Choroid plexus epithelial cell (primary cell): ENCODE results near the gene AKT3.

Experiments used
- DNase-seq: peaks from one replicate; pipeline ENCODE4 v3.0.0-alpha.2; 2010; ENCODE audit warnings: low read depth
- H3K4me3 ChIP-seq: 2 replicates; pipeline ENCODE4 v1.5.1; 2011; ENCODE audit warnings: low read depth, mild to moderate bottlenecking, control low read depth, low read length, moderate library complexity
- TF ChIP-seq, protein P1 (sequence below): conservative IDR thresholded peaks from 2 replicates; pipeline ENCODE4 v1.5.1; 2011; ENCODE audit warnings: low read depth, mild to moderate bottlenecking, control low read depth, inconsistent platforms, low read length, moderate library complexity

AKT3 gene

GRCh38 chr1:243514927-243515326, 335.1 kb downstream of the AKT3 start:
- TF ChIP-seq, protein P1, sequence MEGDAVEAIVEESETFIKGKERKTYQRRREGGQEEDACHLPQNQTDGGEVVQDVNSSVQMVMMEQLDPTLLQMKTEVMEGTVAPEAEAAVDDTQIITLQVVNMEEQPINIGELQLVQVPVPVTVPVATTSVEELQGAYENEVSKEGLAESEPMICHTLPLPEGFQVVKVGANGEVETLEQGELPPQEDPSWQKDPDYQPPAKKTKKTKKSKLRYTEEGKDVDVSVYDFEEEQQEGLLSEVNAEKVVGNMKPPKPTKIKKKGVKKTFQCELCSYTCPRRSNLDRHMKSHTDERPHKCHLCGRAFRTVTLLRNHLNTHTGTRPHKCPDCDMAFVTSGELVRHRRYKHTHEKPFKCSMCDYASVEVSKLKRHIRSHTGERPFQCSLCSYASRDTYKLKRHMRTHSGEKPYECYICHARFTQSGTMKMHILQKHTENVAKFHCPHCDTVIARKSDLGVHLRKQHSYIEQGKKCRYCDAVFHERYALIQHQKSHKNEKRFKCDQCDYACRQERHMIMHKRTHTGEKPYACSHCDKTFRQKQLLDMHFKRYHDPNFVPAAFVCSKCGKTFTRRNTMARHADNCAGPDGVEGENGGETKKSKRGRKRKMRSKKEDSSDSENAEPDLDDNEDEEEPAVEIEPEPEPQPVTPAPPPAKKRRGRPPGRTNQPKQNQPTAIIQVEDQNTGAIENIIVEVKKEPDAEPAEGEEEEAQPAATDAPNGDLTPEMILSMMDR, result no peak

GRCh38 chr1:243513726-243514491, 336.1 kb downstream of the AKT3 start:
- DNase-seq, result peak; percentile 63
- TF ChIP-seq, protein P1, result no peak
- H3K4me3 ChIP-seq, result no peak overlapping the region

More at GRCh38 chr1:243514927-243515326, 335.1 kb downstream of the AKT3 start:
- no peak overlapping the region for H3K4me3 ChIP-seq
- DNase-seq, result no peak

DNA sequence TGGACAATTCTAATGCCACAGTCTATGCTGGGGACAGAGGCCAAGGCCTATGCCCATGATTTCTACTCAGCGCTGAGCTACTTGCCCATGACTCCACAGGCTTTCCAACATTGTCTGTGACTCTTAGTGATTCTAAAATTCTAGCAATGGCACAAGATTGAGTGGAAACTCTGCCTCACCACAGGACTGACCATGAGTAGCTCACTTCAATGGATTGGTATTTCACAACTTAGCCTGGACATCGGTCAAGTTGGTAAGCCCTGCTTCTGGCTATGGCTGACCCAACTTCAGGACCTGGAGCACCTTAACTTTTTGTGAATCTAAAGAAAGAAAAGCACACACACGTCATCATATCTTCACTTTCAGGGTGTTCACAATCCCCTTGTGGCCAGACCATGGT, 339.1 kb downstream of the AKT3 start:
- no peak overlapping the region for H3K4me3 ChIP-seq
- no peak for DNase-seq
- TF ChIP-seq, protein P1, result no peak

GRCh38 chr1:243508943-243509342, 341.1 kb downstream of the AKT3 start:
- DNase-seq, result no peak
- H3K4me3 ChIP-seq, result no peak overlapping the region
- TF ChIP-seq, protein P1, result no peak

GRCh38 chr1:243508303-243508713, 341.7 kb downstream of the AKT3 start:
- TF ChIP-seq, protein P1, result no peak
- no peak overlapping the region for H3K4me3 ChIP-seq
- no peak for DNase-seq

DNA sequence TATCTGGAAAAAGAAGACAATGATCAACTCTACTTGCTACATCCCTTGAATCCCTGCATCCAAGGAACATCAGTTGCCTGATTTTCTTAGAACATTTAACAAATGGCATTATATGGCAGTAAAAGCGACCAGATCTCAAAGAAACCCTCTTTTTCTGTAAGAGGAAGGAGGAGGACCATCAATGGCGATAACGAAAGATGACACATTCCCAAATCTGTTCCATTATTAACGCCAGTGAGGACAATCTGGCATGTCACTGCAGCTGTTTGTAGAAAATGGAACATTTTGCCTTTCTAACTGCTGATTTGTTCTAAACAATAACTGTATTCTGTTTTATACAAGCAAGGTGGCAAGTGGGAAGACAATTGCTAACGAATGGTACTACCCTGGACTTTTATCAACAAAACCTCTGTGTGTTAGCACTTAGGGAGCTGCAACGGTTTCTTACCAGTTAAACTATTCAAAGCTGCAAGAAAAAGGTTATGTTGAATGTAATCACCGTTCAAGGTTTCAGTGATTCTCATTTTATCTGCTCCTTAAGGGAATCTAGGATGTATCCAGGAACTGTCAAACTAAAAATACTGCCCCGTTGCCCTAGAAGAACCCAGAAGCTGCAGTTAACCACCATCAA, 342.3 kb downstream of the AKT3 start:
- TF ChIP-seq, protein P1, result no peak
- no peak for DNase-seq
- no peak overlapping the region for H3K4me3 ChIP-seq
